GM08714 (cell line): ENCODE measurements around the gene DPP10.

Source experiments
- H3K4me3 ChIP-seq: fragments of 200-500 bp; sonication (Bioruptor generic); 2 replicates; pipeline ENCODE4 v1.5.1; 2014; ENCODE audit warnings: mild to moderate bottlenecking, low read length, inconsistent platforms
- ZNF274 ChIP-seq: IDR thresholded peaks from 2 replicates; pipeline ENCODE4 v1.6.1; 2012; ENCODE audit warnings: mild to moderate bottlenecking, low read depth, low read length

DPP10 gene

DNA sequence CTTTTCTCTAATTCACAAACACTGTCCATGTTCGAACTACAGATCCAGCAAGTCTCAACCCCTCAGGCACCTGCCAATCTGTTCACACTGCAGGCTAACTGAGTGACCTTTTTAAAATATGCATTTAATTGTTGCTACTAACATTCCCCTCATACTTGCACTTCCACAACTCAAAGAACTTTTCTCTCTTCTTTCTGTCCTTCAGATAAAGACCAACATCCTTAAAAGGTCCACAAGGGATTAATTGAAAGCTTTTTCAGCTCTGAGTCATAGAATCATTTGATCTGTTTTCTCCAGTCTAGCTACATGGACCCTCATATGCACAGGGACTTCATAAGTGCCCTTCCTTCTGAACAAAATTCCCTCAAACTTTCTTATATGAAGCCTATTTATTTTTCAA is 1321.2 kb downstream of the DPP10 start:
- TF ChIP-seq ZNF274: no peak

DNA sequence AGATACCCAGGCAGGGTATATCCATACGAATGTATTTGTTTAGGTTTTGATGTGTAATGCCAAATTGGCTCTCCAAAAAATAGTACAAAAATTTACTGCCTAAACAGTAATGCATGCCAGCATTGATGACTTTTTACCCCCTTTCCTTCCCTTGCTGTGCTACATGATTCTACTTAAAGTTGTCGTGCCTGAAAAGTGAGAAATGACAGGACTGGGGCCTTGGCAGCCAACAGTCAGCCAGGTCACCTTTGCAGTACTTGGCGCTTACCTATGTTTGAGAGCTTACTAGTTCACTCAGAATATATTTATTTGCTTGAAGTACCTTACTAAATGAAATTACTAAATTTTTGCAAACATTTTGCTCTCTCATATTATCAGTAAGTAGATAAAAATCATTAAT is 1329.1 kb downstream of the DPP10 start:
- H3K4me3 ChIP-seq: no peak overlapping the region
- TF ChIP-seq ZNF274: no peak

More for the DNA sequence above, 1321.2 kb downstream of the DPP10 start:
- no peak overlapping the region for H3K4me3 ChIP-seq

DNA sequence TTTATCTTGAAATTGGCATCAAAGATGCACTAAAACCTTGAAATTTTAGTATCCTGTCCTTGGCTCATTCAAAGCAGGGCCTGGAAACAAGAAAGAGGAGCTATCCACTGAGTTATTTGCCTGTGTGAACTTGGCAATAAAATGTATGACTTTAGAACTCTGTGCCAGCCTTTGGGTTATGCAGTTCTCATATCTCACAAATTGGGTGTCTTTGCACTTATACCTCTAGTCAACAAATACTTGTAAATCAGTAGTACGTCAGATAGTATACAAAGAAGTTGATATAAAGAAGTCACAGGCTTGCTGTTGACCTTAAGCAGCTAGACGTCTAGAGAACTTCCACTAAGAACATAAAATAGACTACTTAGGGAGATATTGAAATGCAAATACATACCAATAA is 1331.9 kb downstream of the DPP10 start:
- H3K4me3 ChIP-seq: no peak overlapping the region
- no peak for TF ChIP-seq ZNF274

DNA sequence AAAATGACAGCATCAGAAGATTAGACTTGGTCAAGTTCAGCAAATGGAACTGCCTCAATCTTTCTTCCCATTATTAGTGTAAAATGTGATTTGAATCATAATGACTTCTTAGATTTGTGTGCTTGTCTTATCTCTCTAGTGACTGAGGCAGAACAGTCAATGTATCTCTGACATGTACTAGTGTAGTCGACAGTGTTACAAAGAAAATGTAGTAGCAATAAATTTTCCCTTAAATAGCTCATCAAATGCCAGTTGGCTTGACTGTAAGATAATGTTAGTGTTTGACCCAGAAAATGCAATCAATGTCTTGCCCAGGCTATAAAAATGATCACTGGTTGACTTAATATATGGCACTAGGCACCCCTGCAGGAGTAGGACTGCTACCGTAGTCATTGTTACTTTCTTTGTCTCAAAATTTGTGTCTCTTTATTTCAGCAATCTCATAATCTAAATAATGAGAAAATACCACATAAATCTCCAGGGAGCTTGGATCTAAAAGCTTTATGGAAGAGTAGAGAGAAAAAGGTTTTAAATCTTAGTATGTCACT is 1336.7 kb downstream of the DPP10 start:
- no peak for TF ChIP-seq ZNF274
- no peak overlapping the region for H3K4me3 ChIP-seq

DNA sequence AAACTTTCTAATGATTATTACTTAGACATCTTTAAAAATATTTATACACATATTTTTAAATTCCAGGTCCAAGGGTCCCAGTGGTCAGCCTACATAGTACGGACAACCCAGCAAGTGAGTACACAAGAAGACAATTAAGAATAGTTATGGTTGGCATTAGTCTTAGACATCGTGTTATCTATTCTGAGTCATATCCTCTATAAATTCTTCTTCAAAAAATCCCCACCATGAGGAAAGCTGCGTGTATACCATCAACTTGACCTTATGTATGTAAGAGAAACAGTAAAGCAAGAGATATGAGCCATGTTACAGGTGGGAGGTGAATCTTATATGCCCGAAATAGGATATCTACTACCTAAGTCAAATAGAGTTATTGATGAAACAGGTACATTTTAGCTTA is 1339.8 kb downstream of the DPP10 start:
- TF ChIP-seq ZNF274: no peak
- no peak overlapping the region for H3K4me3 ChIP-seq

DNA sequence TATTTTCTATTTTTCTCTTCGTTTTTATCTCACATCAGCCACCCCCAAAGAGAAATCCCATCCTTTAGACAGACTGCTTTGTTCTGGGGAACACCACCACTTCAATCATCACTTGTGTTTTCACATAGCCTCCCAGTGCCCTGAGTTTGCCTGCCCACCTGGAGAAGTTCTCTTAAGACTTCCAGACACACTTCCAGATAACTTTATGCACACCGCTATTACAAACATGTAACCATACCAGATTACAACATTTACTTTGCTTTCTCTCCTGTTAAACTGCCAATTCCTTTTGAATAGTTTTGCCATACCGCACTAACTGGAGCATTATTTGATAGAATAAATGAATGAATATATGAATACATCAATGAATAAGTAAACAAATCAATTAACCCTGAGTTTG is 1353.6 kb downstream of the DPP10 start:
- TF ChIP-seq ZNF274: no peak
- no peak overlapping the region for H3K4me3 ChIP-seq

DNA sequence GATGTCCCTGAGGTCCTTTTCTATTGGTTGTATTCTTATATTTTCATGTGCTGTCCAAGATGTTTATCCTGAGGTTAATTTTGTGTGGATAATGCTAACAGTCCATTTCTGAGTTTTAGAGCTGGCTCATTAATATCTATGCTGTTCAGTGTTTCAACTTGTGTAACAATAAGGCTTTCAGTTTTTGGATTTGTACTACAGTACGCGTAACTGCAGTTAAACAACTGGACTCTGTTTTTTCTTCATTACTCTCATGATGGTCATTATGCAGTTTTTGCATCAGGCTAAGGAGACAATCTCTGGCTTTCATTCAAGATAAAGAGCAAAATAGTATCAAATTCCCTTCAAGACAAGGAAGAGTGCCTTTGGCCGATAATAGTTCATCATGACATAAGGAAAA is 1364.8 kb downstream of the DPP10 start:
- TF ChIP-seq ZNF274: no peak
- no peak overlapping the region for H3K4me3 ChIP-seq

DNA sequence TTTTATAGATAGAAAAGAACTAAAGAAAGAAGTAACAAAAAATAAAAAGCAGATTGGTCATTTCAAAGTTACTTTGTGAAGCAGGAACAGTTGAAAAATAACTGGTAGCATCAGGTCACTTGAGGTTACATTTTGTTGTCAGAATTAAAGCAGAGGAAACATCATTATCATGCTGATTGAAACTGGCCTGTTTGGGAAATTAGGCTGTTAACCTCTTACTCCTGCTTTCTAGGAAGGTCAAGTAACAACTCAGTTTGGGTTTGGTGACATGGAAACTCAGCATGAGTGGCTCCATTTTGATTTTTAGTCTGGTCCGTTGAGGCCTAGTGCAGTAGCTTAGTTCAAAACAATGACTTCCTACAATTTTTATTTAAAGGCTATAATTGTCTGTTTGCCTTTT is 1383.5 kb downstream of the DPP10 start:
- H3K4me3 ChIP-seq: no peak overlapping the region
- no peak for TF ChIP-seq ZNF274

DNA sequence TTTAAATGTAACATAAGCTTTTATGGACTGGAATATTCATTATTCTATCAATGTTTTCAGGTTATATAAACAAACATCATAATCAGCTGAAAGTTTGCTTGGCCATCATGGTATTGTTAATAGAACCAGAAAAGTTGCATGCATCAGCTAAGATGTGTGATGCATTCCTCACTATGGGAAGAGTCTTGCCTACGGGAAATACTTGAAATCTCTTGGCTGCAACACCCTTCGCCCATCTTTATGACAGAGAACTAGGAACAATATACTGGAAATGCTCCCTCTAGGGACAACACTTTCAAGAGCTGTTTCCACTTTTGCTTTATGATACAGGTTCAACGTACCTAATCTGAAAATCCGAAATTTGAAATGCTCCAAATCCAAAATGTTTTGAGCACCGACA is 1390.8 kb downstream of the DPP10 start:
- no peak overlapping the region for H3K4me3 ChIP-seq
- no peak for TF ChIP-seq ZNF274

DNA sequence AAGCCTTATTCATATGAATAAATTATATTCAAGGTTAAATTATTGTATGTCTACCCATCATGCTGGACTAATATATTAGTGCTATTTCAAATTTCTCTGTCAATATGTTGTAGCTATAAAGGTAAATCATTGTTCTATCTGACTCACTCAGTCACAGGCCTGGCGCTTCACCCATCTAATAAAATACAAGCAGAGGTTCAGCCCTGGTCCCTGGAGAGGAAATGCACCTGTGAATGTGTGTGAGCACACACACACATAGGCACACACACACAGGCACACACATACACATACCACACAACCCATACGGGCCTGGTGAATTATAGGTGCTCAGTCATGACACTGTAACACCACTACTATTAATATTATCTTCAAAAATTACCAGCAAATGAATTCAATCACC is 1396.1 kb downstream of the DPP10 start:
- no peak for TF ChIP-seq ZNF274

DNA sequence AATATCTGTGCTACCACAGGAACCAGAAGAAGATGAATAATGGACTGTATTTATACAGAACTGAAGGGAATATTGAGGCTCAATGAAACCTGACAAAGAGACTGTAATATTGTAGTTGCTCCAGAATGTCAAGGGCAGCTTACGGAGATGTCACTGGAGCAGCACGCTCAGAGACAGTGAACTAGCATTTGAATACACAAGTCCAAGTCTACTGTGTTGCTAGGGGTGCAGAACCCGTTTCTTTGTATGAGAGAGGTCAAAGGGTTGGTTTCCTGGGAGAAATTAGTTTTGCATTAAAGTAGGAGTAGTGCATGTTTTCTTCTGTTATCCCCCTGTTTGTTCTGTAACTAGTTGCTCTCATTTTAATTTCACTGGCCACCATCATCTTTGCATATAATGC is 1399.9 kb downstream of the DPP10 start:
- no peak for TF ChIP-seq ZNF274
- H3K4me3 ChIP-seq: no peak overlapping the region

More for the DNA sequence above, 1396.1 kb downstream of the DPP10 start:
- H3K4me3 ChIP-seq: no peak overlapping the region

DNA sequence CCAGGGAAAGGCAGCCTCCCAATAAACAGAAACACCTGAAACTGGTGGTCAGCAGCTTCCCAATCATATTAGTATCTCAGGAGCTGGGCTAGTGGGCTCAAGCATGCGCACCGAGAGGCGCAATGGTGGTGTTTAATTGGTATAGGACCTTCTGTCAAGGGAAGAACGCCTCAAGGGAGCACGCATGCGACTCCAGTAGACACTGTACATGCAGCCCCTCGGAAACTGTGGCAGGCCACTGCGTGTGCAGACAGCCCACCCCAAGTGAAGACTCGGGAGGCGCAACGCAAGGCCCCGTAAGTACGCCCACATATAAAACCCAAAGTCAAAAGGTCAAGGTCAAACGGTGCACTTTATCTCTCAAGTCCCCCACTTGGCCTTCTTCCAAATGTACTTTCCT is 1405.8 kb downstream of the DPP10 start:
- no peak for TF ChIP-seq ZNF274
- no peak overlapping the region for H3K4me3 ChIP-seq

DNA sequence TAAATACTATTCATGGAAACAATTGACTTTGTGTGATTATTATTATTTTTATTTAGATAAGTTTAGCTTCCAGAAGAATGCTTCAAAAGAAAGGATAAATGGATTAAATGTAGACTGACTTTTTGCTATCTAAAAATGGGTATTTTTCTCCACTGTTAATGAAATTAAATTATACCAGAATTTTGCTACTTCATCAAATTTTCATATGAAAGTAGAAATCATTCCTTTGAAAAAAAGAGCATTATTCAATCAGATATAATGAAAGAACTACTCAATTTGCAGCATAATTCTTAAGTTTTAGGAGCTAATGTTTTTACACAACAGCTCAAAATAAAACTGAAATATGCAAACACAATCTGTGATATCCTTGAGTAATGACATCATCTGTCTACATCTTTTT is 1424.6 kb downstream of the DPP10 start:
- H3K4me3 ChIP-seq: no peak overlapping the region
- TF ChIP-seq ZNF274: no peak

DNA sequence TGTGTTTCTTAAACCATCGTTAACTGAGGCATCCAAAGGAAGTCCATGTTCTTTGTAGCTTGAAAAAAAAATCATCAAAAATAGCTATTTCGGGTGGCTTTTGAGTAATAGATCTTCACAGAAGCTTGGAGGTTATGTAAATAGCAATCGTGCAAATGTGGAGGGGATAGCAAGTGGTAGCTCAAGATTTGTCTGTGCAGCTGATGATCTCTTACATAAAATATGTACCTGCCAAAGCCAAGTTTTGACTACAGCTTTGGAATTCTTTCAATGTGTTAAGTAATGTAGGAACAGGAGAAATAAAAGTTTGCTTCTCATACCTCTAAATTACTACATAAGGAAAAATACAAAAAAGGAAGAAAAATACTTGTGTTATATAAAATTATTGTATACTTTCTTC is 1432.0 kb downstream of the DPP10 start:
- no peak for TF ChIP-seq ZNF274
- H3K4me3 ChIP-seq: no peak overlapping the region

DNA sequence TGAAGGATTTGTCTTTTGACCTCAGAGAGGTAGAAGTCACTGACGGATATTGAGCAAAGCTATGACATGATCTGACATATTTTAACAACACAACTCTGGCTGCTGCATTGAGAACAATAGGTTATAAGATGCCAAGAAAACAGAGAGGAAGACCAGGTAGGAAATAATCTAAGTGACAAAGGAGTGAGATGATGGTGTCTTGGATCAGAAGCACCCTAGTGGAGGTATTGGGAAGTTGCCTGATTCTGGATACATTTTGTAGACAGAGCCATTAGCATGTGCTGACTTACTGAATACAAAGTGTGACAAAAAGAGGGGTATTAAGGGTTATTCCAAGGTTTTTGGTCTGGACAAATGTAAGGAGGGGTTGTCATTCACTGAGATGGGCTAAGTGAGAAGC is 1438.1 kb downstream of the DPP10 start:
- H3K4me3 ChIP-seq: no peak overlapping the region
- no peak for TF ChIP-seq ZNF274

DNA sequence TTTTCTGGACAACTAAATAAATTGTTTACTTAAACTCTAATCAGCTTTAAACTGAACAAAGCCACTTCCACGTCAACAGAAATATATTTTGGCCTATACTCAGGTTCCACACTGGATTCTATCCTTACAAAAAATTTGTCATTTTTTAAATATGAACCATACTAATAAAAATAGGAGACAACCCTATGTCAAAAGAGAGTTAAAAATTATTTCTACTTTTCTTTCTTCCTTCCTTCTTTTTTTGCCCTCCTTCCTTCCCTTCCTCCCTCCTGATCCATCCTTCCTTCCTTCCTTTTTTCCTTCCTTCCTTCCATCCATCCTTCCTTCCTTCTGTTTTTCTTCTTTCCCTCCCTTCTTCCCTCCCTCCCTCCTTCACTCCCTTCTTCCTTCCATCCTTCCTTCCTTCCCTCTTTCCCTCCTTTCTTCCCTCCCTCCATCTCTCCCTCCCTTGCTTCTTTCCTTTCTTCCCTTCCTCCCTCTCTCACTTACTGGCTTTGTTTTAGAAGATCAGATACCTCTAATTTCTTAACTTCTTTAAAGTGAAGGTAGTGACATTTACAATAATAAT is 1444.9 kb downstream of the DPP10 start:
- no peak for TF ChIP-seq ZNF274
- H3K4me3 ChIP-seq: no peak overlapping the region
